NCI-H2107 treated with DMSO at 0.1 percent for 48 hours (cell line): ENCODE results near the gene FAM120A.
"Not testable (repeated sequence)": the region's sequence is repeated elsewhere in the genome, so short reads cannot be mapped to it uniquely, and the experiment has no call there.

ENCODE experiments used
- DNase-seq: peaks from one replicate; lab custom pipeline; 2025; ENCODE audit not compliant: unreplicated experiment; lab: John Stamatoyannopoulos, UW

The FAM120A gene

GRCh38 chr9:93450945-93451815, at the start of gene FAM120A:
TSS of gene FAM120A (plus strand) at chr9:93451685. CDS start at chr9:93451916, 231 bp downstream.
- peak; percentile 25 for DNase-seq

- no peak for DNase-seq
Measured at GRCh38 chr9:93406371-93406770, 45.1 kb upstream of the FAM120A start.

DNA sequence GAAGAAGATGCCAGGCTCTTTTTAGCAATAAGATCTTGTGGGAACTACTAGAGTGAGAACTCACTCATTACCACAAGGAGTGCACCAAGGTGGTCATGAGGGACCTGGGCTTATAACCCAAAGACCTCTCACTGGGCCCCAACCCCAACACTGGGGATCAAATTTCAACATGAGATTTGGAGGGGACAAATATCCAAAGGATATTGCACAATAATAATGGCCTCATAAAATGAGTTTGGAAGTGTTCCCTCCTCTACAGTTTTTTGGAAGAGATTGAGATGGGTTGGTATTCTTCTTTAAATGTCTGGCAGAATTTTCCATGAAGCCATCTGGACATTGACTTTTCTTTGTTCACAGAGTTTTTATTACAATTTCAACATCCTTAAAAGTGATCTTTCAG, 38.0 kb upstream of the FAM120A start:
- DNase-seq, result no peak

DNA sequence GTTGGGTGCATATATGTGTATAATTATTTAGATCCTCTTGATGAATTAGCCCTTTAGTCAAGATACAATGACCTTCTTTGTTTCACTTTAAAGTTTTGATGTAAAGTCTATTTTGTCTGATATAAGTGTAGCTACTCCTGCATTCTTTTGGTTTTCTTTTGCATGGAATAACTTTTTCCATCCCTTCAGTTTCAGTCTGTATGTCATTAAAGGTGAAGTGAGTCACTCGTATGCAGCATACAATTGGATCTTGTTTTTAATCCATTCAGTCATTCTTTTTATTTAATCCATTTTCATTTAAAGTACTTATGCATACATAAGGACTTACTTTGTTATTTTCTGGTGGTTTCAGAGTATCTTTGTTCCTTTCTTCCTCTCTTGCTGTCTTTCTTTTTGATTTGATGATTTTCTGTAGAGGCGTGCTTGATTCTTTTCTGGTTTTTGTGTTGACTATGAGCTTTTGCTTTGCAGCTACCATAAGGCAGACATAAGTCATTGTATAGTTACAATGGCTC, 36.3 kb upstream of the FAM120A start:
- no peak for DNase-seq

DNA sequence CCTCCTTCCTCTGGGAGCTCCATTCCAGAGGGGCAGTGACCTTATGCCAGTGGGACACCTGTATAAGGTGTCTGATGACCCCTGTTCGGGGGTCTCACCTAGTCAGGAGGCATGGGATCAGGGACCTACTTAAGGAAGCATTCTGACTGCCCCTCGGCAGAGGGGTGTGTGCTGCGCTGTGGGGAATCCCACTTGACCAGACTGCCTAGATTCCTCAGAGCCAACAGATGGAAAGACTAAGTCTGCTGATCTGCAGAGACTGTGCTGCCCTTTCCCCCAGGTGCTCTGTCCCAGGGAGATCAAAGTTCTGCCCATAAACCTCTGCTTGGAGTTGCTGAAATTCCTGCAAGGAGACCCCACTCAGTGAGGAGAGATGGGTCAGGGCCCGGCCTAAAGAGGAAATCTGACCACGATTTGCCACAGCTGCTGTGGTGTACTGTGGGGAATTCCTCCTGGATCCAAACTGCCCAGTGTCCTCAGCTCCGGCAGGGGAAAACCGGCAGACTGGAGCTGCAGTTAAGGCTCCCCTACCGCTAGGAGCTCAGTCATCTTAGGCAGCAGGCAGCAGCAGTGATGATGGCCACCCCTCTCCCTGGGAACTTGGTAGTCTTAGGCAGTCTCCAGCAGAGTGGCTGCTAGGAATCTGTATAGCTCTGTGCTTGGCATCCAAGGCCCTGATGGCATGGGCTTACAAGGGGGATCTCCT, 34.8 kb upstream of the FAM120A start:
- no peak for DNase-seq

DNA sequence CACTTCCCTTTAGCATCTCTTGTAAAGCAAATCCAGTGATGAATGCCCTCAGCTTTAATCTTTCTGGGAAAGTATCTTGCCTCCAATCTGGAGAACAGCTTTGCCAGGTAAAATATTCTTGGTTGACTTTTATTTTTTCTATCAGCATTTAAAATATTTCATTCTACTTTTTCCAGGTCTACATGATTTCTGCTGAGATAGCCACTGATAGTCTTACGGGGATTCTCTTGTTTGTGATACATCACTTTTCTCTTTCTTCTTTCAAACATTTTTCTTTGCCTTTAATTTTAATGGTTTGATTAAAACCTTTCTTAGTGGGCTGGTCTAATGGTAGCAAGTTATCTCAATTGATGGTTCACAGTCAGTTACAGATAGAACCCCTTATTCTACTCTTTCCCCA, 33.9 kb upstream of the FAM120A start:
- no peak for DNase-seq

- no peak for DNase-seq
Measured at GRCh38 chr9:93419023-93419422, 32.5 kb upstream of the FAM120A start.

DNA sequence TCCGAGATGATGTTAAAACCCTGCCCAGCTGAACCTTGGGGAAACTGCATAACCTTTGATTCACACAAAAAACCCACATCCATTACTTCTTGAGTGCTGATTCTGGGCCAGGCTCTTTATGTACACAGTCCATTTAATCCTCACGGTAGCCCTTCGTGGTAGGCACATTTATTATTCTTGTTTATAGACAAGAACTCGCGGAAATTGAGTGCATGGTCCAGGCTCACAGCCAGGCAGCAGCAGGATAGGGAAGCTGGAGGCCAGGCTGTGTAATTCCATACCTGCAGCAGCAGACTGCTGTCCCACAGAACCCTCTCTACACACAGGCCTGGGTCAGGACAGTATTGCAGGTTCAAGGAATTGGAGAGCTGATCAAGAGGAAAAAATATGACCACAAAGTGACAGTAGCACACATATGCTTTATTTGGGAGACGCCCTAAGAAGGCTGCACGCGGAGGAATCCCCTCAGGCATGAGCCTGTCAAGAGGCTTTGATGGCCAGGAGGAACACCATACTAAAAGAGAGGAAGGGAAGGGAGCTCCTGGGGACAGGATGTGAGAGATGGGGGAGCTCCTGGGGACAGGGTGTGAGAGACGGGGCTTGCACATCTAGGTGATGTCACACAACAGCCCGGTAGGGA, 28.4 kb upstream of the FAM120A start:
- DNase-seq, result peak; percentile 41

DNA sequence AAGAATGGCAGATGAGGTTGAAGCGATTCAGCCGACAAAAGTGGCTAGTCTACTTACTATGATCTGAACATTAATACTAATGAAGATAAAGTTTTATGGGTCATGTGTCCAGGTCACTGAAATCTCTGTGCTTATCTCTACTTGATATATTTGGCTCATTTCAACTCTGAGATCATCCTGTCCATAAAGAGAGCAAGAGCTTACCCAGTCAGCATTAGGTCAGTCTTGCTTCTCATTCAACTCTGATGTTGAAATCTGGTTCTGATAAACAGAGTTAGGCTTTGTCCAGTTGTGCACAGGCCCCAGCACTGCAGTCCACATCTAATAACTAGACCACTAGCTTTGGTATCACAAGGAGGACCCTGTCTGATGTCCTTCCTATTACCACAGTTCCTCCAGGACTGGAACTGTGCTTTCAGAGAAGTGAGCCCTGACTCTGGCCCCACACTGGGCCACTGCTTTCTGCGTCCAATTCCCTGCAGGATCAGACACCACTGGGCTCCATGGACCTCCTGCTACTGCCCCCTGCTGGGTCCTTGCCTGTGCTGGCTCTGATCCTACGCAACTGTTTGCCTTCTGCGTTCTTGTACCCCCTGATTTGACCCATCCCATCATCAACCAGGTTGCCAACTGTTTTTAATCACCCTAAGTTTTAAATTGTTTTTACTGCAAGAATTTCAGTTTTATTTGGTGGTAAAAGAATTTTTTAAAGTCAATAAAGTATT, 23.7 kb upstream of the FAM120A start:
- no peak for DNase-seq

DNA sequence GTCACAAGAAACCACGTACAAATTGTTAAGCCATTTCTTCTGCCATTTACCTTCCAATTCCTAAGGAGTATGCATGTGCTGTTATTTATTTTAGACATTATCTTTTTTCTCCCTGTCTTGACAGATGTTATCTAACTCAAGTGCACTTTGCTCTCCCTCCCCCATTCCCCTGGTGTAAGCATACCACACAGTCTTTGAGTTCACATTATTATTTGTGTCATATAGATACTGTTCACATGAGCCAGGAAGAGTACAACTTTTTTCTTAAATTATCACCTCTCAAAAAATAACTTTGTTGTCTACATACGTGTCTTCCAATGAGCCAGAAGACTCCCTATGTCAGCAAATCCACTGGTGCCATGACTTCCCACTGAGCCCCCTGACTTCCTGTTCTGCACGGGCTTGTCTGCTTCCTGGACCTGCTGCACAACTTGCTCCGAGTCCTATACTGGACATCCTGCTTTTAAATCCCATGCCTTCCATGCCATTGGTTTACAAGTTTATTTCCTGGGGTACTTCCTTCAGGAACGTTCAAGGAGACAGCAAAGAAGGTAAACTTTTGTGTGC, 19.9 kb upstream of the FAM120A start:
- no peak for DNase-seq

- no peak for DNase-seq
Measured at GRCh38 chr9:93432964-93433363, 18.5 kb upstream of the FAM120A start.

- DNase-seq, result no peak
Measured at GRCh38 chr9:93434056-93434455, 17.4 kb upstream of the FAM120A start.

GRCh38 chr9:93435386-93435785, 16.1 kb upstream of the FAM120A start:
- no peak for DNase-seq

DNA sequence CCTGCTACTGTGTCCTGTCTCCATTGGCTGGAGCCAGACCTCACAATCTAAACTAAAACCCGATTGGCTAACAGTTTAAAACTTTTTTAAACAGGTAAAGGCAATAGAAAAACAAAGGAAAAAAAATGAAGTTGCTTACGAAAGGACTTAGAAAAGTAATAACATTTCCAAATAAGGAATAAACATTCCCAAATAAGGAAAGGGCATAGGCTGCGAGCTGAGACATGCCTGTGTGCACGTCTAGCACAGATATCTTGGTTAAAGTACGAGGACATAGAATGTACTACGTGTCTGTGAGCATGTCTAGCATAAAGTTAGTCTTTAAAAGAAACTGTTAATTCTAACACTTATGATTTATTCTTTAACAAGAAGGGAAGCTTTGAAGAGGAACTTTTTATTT, 15.3 kb upstream of the FAM120A start:
- DNase-seq, result no peak

GRCh38 chr9:93436655-93437407, 14.7 kb upstream of the FAM120A start:
- DNase-seq, result no peak

GRCh38 chr9:93437996-93438395, 13.5 kb upstream of the FAM120A start:
- no peak for DNase-seq

DNA sequence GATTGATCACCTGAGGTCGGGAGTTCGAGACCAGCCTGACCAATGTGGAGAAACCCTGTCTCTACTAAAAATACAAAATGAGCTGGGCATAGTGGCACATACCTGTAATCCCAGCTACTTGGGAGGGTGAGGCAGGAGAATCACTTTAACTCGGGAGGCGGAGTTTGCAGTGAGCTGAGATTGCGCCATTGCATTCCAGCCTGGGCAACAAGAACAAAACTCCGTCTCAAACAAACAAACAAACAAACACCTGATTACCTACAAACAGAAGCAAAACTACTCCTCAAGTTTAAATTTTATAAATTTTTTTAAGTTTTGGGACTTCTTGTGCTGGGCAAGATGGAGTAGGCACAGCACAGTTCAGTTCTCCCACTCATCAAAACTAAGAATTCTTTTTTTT, 12.2 kb upstream of the FAM120A start:
- not testable (repeated sequence) for DNase-seq

DNA sequence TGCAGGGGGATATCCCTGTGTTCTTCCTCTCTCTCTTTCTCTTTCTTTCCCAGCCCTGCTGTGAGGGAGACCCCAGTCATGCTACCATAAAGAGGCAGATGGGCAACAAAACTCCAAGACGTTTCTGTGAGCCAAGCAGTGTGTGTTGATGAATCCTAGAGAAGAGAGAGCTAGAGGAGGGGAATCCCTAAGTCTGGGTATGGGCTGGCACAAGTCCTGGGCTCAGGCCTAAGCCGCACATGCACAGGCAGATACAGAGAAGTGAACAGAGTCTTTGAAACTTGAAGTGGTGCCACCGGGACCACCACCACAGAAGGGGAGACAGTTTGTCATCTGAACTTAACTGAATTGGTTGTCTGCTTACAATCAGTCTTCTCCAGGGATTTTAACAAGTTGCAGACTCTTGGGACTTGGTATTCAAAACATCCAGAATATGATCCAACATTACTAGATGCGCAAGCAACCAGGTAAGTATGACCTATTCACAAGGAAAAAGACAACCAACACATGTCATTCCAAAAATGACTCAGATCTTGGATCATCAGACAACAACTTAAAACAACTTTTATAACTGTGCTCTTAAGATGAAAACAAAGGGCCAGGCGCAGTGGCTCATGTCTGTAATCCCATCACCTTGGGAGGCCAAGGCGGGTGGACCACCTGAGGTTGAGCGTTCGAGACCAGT, 10.4 kb upstream of the FAM120A start:
- DNase-seq, result no peak

GRCh38 chr9:93446073-93446472, 5.4 kb upstream of the FAM120A start:
- no peak for DNase-seq
